ENCODE measurements around the gene ELP1.

ELP1 gene

GRCh38 chr9:108882052-108882888, 51.7 kb downstream of the ELP1 start:
- Mint-ChIP-seq H3K27me3 (no peaks in the 10 kb centered on the region), H3K27ac (peak overlapping the region; percentile 67), H3K4me3 (no peak overlapping the region), H3K4me1 (no peaks in the 10 kb centered on the region), H3K9me3 (no peaks in the 10 kb centered on the region), H3K36me3 (peaks cover 41% of the 10 kb centered on the region)
- DNase-seq (ENCODE audit: low spot score in 2 of 2) (no peak), ATAC-seq (ENCODE audit: low read depth) (no peak)

GRCh38 chr9:108880738-108881316, 53.1 kb downstream of the ELP1 start:
- DNase-seq (ENCODE audit: low spot score in 2 of 2): no peak
- H3K27me3 Mint-ChIP-seq: no peaks in the 10 kb centered on the region
- no peak for ATAC-seq (ENCODE audit: low read depth)
- peaks cover 47% of the 10 kb centered on the region for H3K36me3 Mint-ChIP-seq
- H3K27ac Mint-ChIP-seq: no peak overlapping the region
- H3K4me3 Mint-ChIP-seq: no peak overlapping the region
- H3K9me3 Mint-ChIP-seq: no peaks in the 10 kb centered on the region
- H3K4me1 Mint-ChIP-seq: no peaks in the 10 kb centered on the region

DNA sequence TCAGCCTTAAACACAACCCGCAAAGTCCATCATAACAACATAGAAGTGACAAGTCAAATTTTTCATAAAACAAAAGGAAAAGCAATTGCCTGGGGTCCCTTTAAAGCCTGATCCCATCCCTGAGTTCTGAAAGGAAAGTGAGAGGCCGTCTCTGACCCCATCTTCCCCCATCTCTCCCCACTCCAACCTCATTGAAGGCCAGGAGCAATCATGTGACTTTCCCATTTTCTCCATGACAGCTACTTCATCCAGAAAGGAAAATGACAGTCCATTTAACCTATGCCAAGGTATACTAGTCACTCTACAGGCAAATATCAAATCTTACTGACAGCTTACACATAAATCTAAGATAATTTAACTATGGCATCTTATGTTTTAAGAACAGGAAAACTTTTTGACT, 56.4 kb downstream of the ELP1 start:
- Mint-ChIP-seq H3K4me1 (no peaks in the 10 kb centered on the region), H3K36me3 (peaks cover 43% of the 10 kb centered on the region), H3K9me3 (no peaks in the 10 kb centered on the region), H3K27me3 (no peaks in the 10 kb centered on the region), H3K27ac (no peak overlapping the region), H3K4me3 (no peak overlapping the region)
- ATAC-seq (ENCODE audit: low read depth): no peak
- no peak for DNase-seq (ENCODE audit: low spot score in 2 of 2)

DNA sequence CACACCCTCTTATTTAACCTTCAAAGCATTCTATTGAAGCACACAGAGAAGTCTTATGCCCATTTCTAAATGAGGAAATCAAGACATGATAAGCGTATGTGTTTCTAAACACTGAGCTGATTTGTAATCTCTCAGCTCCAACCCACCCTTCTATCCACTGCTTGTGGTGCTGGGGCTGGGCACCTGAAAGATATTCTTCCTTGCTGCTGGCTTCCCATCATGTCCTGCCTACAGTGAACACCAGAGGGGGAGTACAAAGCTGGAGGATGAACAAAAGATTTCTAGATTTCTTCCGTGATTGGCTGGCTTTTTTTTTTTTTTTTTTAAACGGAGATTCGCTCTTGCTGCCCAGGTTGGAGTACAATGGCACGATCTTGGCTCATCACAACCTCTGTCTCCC, 57.5 kb downstream of the ELP1 start:
- peaks cover 45% of the 10 kb centered on the region for H3K36me3 Mint-ChIP-seq
- H3K27me3 Mint-ChIP-seq: no peaks in the 10 kb centered on the region
- no peaks in the 10 kb centered on the region for H3K4me1 Mint-ChIP-seq
- peaks cover 2% of the 10 kb centered on the region for H3K9me3 Mint-ChIP-seq
- no peak overlapping the region for H3K27ac Mint-ChIP-seq
- ATAC-seq (ENCODE audit: low read depth) (no peak), DNase-seq (ENCODE audit: low spot score in 2 of 2) (no peak)
- H3K4me3 Mint-ChIP-seq: no peak overlapping the region

DNA sequence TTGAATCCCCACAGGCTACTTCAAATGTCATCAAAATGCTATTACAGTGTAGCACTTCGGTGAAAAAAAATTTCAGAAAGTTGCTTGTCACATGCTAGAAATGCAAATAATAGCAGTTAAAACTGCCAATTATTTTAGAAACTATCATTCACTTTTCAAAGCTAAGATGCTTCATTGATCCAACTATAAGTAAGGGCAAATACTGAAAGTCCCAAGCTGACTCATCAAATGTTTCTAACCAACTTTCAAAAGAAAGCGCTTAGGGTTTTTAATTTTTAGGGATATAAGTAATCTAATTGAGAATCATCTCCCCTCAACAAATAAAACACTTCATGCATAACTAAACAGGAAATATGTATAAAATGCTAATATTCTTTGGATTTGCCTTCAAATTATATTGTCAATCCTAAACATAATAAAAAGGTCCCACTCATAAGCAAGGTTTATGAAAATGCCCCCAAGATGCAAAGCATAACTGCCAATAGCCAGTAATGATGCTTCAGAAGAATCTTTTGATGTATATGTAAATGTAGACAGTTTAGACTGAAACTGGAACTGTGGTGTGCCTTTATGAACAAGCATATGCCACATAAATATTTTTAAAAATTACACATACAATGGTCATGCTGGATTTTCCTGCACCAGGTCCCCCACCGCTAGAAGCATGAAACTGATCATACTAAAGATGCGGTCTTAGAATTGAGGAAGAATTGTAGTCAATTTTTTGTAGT, 59.7 kb downstream of the ELP1 start:
- ATAC-seq (ENCODE audit: low read depth): no peak
- H3K36me3 Mint-ChIP-seq: peaks cover 40% of the 10 kb centered on the region
- no peaks in the 10 kb centered on the region for H3K27me3 Mint-ChIP-seq
- H3K27ac Mint-ChIP-seq: peak overlapping the region; percentile 39
- H3K4me1 Mint-ChIP-seq: no peaks in the 10 kb centered on the region
- H3K4me3 Mint-ChIP-seq: no peak overlapping the region
- no peak for DNase-seq (ENCODE audit: low spot score in 2 of 2)
- H3K9me3 Mint-ChIP-seq: peaks cover 2% of the 10 kb centered on the region

- Mint-ChIP-seq H3K27me3 (no peaks in the 10 kb centered on the region), H3K4me3 (no peak overlapping the region), H3K4me1 (no peaks in the 10 kb centered on the region), H3K27ac (peak overlapping the region; percentile 6), H3K36me3 (peaks cover 30% of the 10 kb centered on the region), H3K9me3 (peaks cover 2% of the 10 kb centered on the region)
- ATAC-seq (ENCODE audit: low read depth) (no peak), DNase-seq (ENCODE audit: low spot score in 2 of 2) (no peak)
Measured at GRCh38 chr9:108869092-108869725, 64.7 kb downstream of the ELP1 start.

DNA sequence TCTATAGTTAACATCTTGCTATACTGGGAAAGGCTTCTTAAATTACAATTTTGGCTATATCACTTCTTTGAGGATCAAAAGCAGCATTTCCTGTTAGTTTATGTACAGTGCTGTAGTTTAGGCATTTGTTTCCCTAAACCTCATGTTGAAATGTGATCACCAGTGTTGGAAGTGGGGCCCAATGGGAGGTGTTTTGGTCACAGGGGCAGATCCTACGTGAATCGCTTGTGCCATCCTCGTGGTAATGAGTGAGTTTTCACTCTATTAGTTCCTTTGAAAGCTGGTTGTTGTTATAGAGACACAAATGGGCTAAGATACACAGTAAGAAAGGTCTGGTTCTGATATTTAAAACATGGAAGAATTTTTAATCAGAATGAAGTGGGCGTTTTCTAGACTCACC, 66.1 kb downstream of the ELP1 start:
- Mint-ChIP-seq H3K4me3 (no peak overlapping the region), H3K27me3 (no peaks in the 10 kb centered on the region), H3K27ac (no peak overlapping the region), H3K4me1 (no peaks in the 10 kb centered on the region), H3K36me3 (peaks cover 30% of the 10 kb centered on the region), H3K9me3 (peaks cover 2% of the 10 kb centered on the region)
- ATAC-seq (ENCODE audit: low read depth) (no peak), DNase-seq (ENCODE audit: low spot score in 2 of 2) (no peak)

DNA sequence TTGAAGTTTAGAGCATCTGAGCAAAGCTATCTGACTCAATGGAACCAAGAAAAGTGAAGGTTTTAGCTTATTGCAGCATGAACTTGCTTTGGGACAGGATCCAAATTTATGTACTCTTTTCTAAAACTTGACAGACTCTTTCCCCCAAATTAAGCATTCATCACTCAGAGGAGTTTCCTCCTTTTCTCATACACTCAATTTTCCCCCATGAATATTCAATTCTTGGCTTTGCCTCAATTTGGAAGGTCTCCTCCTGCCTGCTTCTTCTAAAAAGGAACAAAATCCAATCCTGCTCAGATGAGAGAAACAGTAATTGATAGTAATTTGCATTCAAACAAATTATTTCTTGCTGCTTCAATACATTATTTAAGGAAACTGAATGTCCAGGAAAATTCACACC, 66.8 kb downstream of the ELP1 start:
- peaks cover 30% of the 10 kb centered on the region for H3K36me3 Mint-ChIP-seq
- H3K27ac Mint-ChIP-seq: peak overlapping the region; percentile 33
- H3K9me3 Mint-ChIP-seq: peaks cover 2% of the 10 kb centered on the region
- no peak overlapping the region for H3K4me3 Mint-ChIP-seq
- H3K27me3 Mint-ChIP-seq: no peaks in the 10 kb centered on the region
- DNase-seq (ENCODE audit: low spot score in 2 of 2): no peak
- no peak for ATAC-seq (ENCODE audit: low read depth)
- no peaks in the 10 kb centered on the region for H3K4me1 Mint-ChIP-seq

DNA sequence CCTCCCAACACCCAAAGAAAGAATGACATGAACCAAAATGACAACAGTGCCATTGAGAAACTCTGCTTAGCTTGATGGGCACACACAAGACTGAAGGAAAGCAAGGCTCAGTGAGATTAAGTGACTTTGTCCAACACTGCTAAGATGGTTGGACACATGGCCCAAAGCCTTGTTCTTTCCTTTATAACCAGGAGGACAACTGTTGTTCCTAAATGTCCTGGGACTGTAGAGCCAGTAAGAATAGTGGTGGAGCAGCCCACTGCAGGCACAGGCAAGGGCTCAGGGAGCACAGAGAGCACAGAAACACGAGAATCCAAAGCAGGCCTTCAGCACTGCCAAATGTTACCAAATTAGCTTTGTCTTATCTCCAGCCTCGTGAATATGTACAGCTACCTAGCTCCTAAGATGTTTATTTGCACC, 67.9 kb downstream of the ELP1 start:
- H3K9me3 Mint-ChIP-seq: no peaks in the 10 kb centered on the region
- DNase-seq (ENCODE audit: low spot score in 2 of 2): no peak
- ATAC-seq (ENCODE audit: low read depth): no peak
- peaks cover 20% of the 10 kb centered on the region for H3K36me3 Mint-ChIP-seq
- peak overlapping the region; percentile 4 for H3K27ac Mint-ChIP-seq
- H3K4me3 Mint-ChIP-seq: no peak overlapping the region
- H3K27me3 Mint-ChIP-seq: no peaks in the 10 kb centered on the region
- H3K4me1 Mint-ChIP-seq: no peaks in the 10 kb centered on the region

- H3K9me3 Mint-ChIP-seq: no peaks in the 10 kb centered on the region
- H3K27ac Mint-ChIP-seq: no peak overlapping the region
- no peaks in the 10 kb centered on the region for H3K27me3 Mint-ChIP-seq
- H3K4me1 Mint-ChIP-seq: no peaks in the 10 kb centered on the region
- no peak for ATAC-seq (ENCODE audit: low read depth)
- no peak overlapping the region for H3K4me3 Mint-ChIP-seq
- peaks cover 14% of the 10 kb centered on the region for H3K36me3 Mint-ChIP-seq
- no peak for DNase-seq (ENCODE audit: low spot score in 2 of 2)
Measured at GRCh38 chr9:108865037-108865436, 68.9 kb downstream of the ELP1 start.

- Mint-ChIP-seq H3K27me3 (no peaks in the 10 kb centered on the region), H3K4me1 (no peaks in the 10 kb centered on the region), H3K36me3 (peaks cover 14% of the 10 kb centered on the region), H3K4me3 (no peak overlapping the region), H3K9me3 (no peaks in the 10 kb centered on the region), H3K27ac (no peak overlapping the region)
- ATAC-seq (ENCODE audit: low read depth) (no peak), DNase-seq (ENCODE audit: low spot score in 2 of 2) (no peak)
Measured at GRCh38 chr9:108864446-108864845, 69.5 kb downstream of the ELP1 start.

- Mint-ChIP-seq H3K4me1 (no peaks in the 10 kb centered on the region), H3K4me3 (no peak overlapping the region), H3K27ac (no peak overlapping the region), H3K27me3 (no peaks in the 10 kb centered on the region), H3K36me3 (peaks cover 11% of the 10 kb centered on the region), H3K9me3 (no peaks in the 10 kb centered on the region)
- ATAC-seq (ENCODE audit: low read depth): no peak
- no peak for DNase-seq (ENCODE audit: low spot score in 2 of 2)
Measured at GRCh38 chr9:108863891-108864290, 70.0 kb downstream of the ELP1 start.

DNA sequence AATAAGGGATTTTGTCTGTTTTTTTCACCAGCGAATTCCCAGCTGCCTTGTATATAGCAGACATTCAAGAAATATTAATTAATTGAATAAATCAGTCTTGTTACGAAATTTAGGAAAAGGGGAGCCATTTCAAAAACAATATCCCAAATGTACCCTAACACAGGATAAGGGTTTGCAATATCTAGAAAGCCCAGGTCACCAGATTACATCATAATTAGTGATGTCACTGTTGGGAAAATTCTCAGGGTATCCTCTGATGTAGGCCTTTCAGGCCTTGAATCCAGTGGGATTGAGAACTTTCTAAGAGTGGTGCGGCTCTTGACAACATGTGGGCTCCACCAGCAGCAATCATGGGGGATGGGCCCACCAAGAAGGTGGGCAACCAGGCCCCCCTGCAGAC, 71.9 kb downstream of the ELP1 start, which contains the start of gene ACTL7A:
Gene ACTL7A, plus strand, starts transcription at position 270 of the 400 bp plus-strand sequence. Its CDS starts 57 bp downstream, at position 327.
- no peak within 1 kb of the TSS for H3K27ac Mint-ChIP-seq
- peaks cover 1% of the 10 kb centered on the region for H3K27me3 Mint-ChIP-seq
- no peaks in the 10 kb centered on the region for H3K36me3 Mint-ChIP-seq
- peaks cover 1% of the 10 kb centered on the region for H3K9me3 Mint-ChIP-seq
- no peaks in the 10 kb centered on the region for H3K4me1 Mint-ChIP-seq
- ATAC-seq (ENCODE audit: low read depth) (no peak), DNase-seq (ENCODE audit: low spot score in 2 of 2) (no peak)
- no peak within 1 kb of the TSS for H3K4me3 Mint-ChIP-seq

DNA sequence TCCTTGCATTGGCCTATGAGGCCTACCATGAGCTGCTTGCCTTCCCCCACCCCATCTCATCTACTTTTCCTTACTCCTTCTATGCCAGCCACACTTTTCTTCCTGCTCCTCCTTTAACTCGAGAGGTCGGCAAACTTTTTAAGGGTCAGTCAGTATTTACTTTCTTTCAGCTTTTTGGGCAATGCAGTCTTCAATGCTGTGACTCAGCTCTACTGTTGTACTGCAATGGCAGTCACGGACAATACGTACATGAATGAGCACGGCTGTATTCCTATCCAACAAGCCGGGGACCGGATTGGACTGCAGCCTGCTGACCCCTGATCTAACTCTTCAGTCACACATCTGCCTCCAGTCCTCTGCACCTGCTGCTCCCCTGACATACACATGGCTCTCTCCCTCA, 72.5 kb downstream of the ELP1 start:
- no peak overlapping the region for H3K4me3 Mint-ChIP-seq

More for the DNA sequence above, 72.5 kb downstream of the ELP1 start:
- DNase-seq (ENCODE audit: low spot score in 2 of 2) (no peak), ATAC-seq (ENCODE audit: low read depth) (no peak)
- H3K36me3 Mint-ChIP-seq: no peaks in the 10 kb centered on the region
- H3K27ac Mint-ChIP-seq: no peak overlapping the region
- peaks cover 1% of the 10 kb centered on the region for H3K9me3 Mint-ChIP-seq
- no peaks in the 10 kb centered on the region for H3K4me1 Mint-ChIP-seq
- peaks cover 2% of the 10 kb centered on the region for H3K27me3 Mint-ChIP-seq

All from memory B cell (primary cell).